Stomach (tissue), 9 donors: Measurements from ENCODE around the gene VWC2L. TPM values are rescaled to one million over a fixed set of nuclear protein-coding genes. Genes with fewer than 3 reads are reported as not detected.

Experiments used
- DNase-seq, 2 donors: peaks; one replicate each; pipeline versions ENCODE4 v3.0.0 to v3.0.0-alpha.2; 2013 to 2019
- H3K27ac ChIP-seq, 5 donors: fragments of 200-600 bp in 4 of 5; sonication (generic) in 4 of 5; one replicate each; pipeline ENCODE4 v1.5.1; 2013 to 2019; ENCODE audit warnings: mild to moderate bottlenecking in 1 of 5, moderate library complexity in 1 of 5
- H3K27me3 ChIP-seq, 3 donors: fragments of 200-600 bp; sonication (generic); one replicate each; pipeline ENCODE4 v1.5.1; 2017 to 2019; ENCODE audit warnings: mixed run types in 1 of 3
- H3K36me3 ChIP-seq, 4 donors: fragments of 200-600 bp; sonication (generic); 1 replicate in 3 of 4; 2 replicates in 1 of 4; pipeline ENCODE4 v1.5.1; 2016 to 2019
- H3K4me1 ChIP-seq, 4 donors: fragments of 200-600 bp; sonication (generic); one replicate each; pipeline ENCODE4 v1.5.1; 2016 to 2019
- H3K4me3 ChIP-seq, 4 donors: fragments of 200-600 bp; sonication (generic) in 3 of 4; one replicate each; pipeline ENCODE4 v1.5.1; 2016 to 2019; ENCODE audit warnings: mild to moderate bottlenecking in 1 of 4
- H3K9me3 ChIP-seq, 4 donors: fragments of 200-600 bp; sonication (generic); one replicate each; pipeline ENCODE4 v1.5.1; 2016 to 2019
- CTCF ChIP-seq, 7 experiments: fragments of 450-650 bp in 4 of 7; fragments of 200-600 bp in 3 of 7; sonication (generic) in 3 of 7; IDR thresholded peaks; one replicate each; pipeline ENCODE4 v1.5.1; 2016 to 2019; ENCODE audit warnings: antibody characterized with exemption in 7 of 7, control low read depth in 2 of 7, mild to moderate bottlenecking in 1 of 7
- EP300 ChIP-seq: sonication (generic); formaldehyde crosslinking; IDR thresholded peaks from one replicate; pipeline ENCODE4 v1.6.1; 2017; ENCODE audit warnings: antibody characterized with exemption
- POLR2A ChIP-seq, 4 donors: fragments of 450-650 bp; IDR thresholded peaks; one replicate each; pipeline ENCODE4 v1.6.1; 2016; ENCODE audit warnings: antibody characterized with exemption in 4 of 4, control low read depth in 2 of 4, mild to moderate bottlenecking in 1 of 4, moderate library complexity in 1 of 4
- POLR2AphosphoS5 ChIP-seq, 3 donors: sonication (generic); formaldehyde crosslinking; IDR thresholded peaks; one replicate each; pipeline ENCODE4 v1.6.1; 2016; ENCODE audit warnings: antibody characterized with exemption in 3 of 3
- WGBS, 5 donors: extraction: QIAGEN DNeasy Blood & Tissue Kit in 3 of 5; methylation state at CpG; one replicate each; pipeline versions ENCODE4 v1.1.5 to v1.1.7; 2013 to 2018; 5-methylcytosine and 5-hydroxymethylcytosine counted together
- intact Hi-C: fragments of 100-400 bp; cut with DNase I; formaldehyde crosslinking; loops from one replicate; pipeline ENCODE4 v1.15.1; 2023; ENCODE audit warnings: low total_unique reads
- polyA plus RNA-seq, 3 donors: library from polyadenylated mRNA; stranded (reverse); fragments of 200-250 nt; gene quantifications; one replicate each; pipeline ENCODE4 v1.2.3, GENCODE V29; 2013
- total RNA-seq, 5 donors: library from RNA; depleted of rRNA; stranded (reverse); fragments of >200 nt; gene quantifications; one replicate each; pipeline versions ENCODE4 v1.1.0 to v1.2.3, GENCODE V29; 2014 to 2016
- donor health status: healthy with polysubstance abuse.
- donor health status: Bipolar disorder and iron deficiency.
- donor health status: healthy.

The VWC2L gene
- total and polyA plus RNA-seq, 8 donors: 0.55 TPM; not detected in 7

- WGBS, 5 donors: 78 to 82% (median 80%) methylated on average over 7 of the region's 7 CpGs
- intact Hi-C loops: no loop called here
- H3K9me3 ChIP-seq: no peaks in the 10 kb centered on the region
Measured at GRCh38 chr2:214376618-214377285, 34.1 kb upstream of the VWC2L start.

DNA sequence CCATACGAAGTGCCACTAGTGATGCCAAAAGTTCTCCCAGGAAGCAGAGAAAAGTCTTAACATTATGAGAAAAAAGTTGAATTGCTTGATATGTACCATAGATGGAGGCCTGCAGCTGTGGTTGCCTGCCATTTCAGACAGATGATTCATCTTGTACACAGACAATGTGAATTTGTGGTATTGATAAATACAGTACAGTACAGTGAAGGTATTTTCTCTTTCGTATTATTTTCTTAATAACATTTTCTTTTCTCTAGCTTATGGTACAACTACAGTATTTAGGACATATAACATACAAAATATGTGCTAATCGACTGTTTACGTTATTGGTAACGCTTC lies 33.6 kb upstream of the VWC2L start:
- H3K9me3 ChIP-seq: no peaks in the 10 kb centered on the region
- no peak overlapping the region for H3K27ac ChIP-seq
- no peaks in the 10 kb centered on the region for H3K27me3 ChIP-seq
- no peak for DNase-seq
- 82 to 90% (median 86%) methylated on average over 5 of the region's 5 CpGs for WGBS, 5 donors
- H3K4me3 ChIP-seq: no peak overlapping the region
- H3K4me1 ChIP-seq: no peaks in the 10 kb centered on the region
- H3K36me3 ChIP-seq: no peaks in the 10 kb centered on the region
- intact Hi-C loops: no loop called here
- TF ChIP-seq POLR2A (IDR thresholded peaks at IDR 0.05) (no peak), CTCF (IDR thresholded peaks at IDR 0.05) (no peak), EP300 (no peak), POLR2AphosphoS5 (IDR thresholded peaks at IDR 0.05) (no peak)

More at GRCh38 chr2:214376618-214377285, 34.1 kb upstream of the VWC2L start:
- Histone ChIP-seq H3K36me3 (no peaks in the 10 kb centered on the region), H3K27ac (no peak overlapping the region), H3K27me3 (no peaks in the 10 kb centered on the region), H3K4me1 (no peaks in the 10 kb centered on the region), H3K4me3 (no peak overlapping the region)
- DNase-seq: no peak
- TF ChIP-seq POLR2AphosphoS5 (IDR thresholded peaks at IDR 0.05) (no peak), CTCF (IDR thresholded peaks at IDR 0.05) (no peak), POLR2A (IDR thresholded peaks at IDR 0.05) (no peak), EP300 (no peak)

GRCh38 chr2:214378455-214379103 lies 32.3 kb upstream of the VWC2L start:
- 30 to 45% (median 35%) methylated on average over 3 of the region's 3 CpGs for WGBS, 5 donors
- no peak for DNase-seq

DNA sequence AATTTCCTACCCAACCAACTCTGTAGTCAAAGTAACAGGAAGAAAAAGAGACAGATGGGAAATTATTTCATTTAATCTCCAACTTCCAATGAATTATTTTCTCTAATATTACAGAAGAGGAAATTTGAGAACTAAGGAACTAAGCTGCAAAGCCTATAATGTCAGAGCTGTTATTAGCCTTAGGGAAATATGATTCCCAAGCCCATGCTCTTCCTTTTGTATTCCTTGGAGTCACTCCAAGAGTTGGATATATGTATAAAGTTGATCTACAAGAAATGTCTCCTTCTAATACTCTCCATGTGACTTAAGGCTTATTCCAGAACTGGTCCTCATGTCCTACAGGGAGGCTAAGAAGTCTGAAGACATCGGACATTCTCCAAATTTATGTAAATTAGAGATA lies 31.6 kb upstream of the VWC2L start:
- intact Hi-C loops: no loop called here
- Histone ChIP-seq H3K27me3 (no peaks in the 10 kb centered on the region), H3K4me3 (no peak overlapping the region), H3K9me3 (no peaks in the 10 kb centered on the region), H3K27ac (no peak overlapping the region), H3K36me3 (no peaks in the 10 kb centered on the region), H3K4me1 (no peaks in the 10 kb centered on the region)
- WGBS, 5 donors: 77 to 100% (median 79%) methylated on average over 1 of the region's 1 CpG
- DNase-seq: no peak
- TF ChIP-seq EP300 (no peak), POLR2AphosphoS5 (IDR thresholded peaks at IDR 0.05) (no peak), CTCF (IDR thresholded peaks at IDR 0.05) (no peak), POLR2A (IDR thresholded peaks at IDR 0.05) (no peak)

More at GRCh38 chr2:214378455-214379103, 32.3 kb upstream of the VWC2L start:
- no peaks in the 10 kb centered on the region for H3K27me3 ChIP-seq
- no peak overlapping the region for H3K27ac ChIP-seq
- no peak for TF ChIP-seq EP300
- TF ChIP-seq CTCF (IDR thresholded peaks at IDR 0.05): no peak
- TF ChIP-seq POLR2AphosphoS5 (IDR thresholded peaks at IDR 0.05): no peak
- no peak for TF ChIP-seq POLR2A (IDR thresholded peaks at IDR 0.05)
- intact Hi-C loops: no loop called here
- no peak overlapping the region for H3K4me3 ChIP-seq
- no peaks in the 10 kb centered on the region for H3K9me3 ChIP-seq
- H3K4me1 ChIP-seq: no peaks in the 10 kb centered on the region
- H3K36me3 ChIP-seq: no peaks in the 10 kb centered on the region
